Breast epithelium (tissue), 4 donors: ENCODE measurements around the gene OTUD3. TPM values are rescaled to one million over a fixed set of nuclear protein-coding genes. Genes with fewer than 3 reads are reported as not detected.
"Not testable (repeated sequence)": the region's sequence is repeated elsewhere in the genome, so short reads cannot be mapped to it uniquely, and the experiment has no call there.

Source experiments
- DNase-seq, 2 donors: peaks; one replicate each; pipeline ENCODE4 v3.0.0-alpha.2; 2019; ENCODE audit warnings: low spot score in 2 of 2
- H3K27ac ChIP-seq, 2 donors: fragments of 200-600 bp; sonication (generic) in 1 of 2; one replicate each; pipeline ENCODE4 v1.5.1; 2016 to 2019; ENCODE audit warnings: mild to moderate bottlenecking in 1 of 2
- H3K27me3 ChIP-seq, 2 donors: fragments of 200-600 bp; sonication (generic) in 1 of 2; one replicate each; pipeline versions ENCODE4 v1.5.1 to v1.6.0; 2017 to 2019; ENCODE audit warnings: control low read depth in 1 of 2, mild to moderate bottlenecking in 1 of 2
- H3K36me3 ChIP-seq: fragments of 200-600 bp; one replicate; pipeline ENCODE4 v1.5.1; 2019
- H3K4me1 ChIP-seq, 2 donors: fragments of 200-600 bp; sonication (generic); one replicate each; pipeline ENCODE4 v1.5.1; 2016 to 2019; ENCODE audit warnings: control low read depth in 1 of 2
- H3K4me3 ChIP-seq, 3 donors: fragments of 200-600 bp; sonication (generic); 1 replicate in 2 of 3; 2 replicates in 1 of 3; pipeline ENCODE4 v1.5.1; 2016 to 2019; ENCODE audit warnings: mild to moderate bottlenecking in 3 of 3, moderate library complexity in 2 of 3
- H3K9me3 ChIP-seq, 2 donors: fragments of 200-600 bp; sonication (generic) in 1 of 2; one replicate each; pipeline ENCODE4 v1.5.1; 2016 to 2019; ENCODE audit warnings: control low read depth in 1 of 2
- CTCF ChIP-seq, 3 donors: fragments of 450-650 bp; IDR thresholded peaks; one replicate each; pipeline ENCODE4 v1.5.1; 2016 to 2017; ENCODE audit warnings: antibody characterized with exemption in 3 of 3, mild to moderate bottlenecking in 3 of 3, moderate library complexity in 3 of 3
- POLR2A ChIP-seq: fragments of 450-650 bp; IDR thresholded peaks from one replicate; pipeline ENCODE4 v1.6.1; 2016; ENCODE audit warnings: antibody characterized with exemption, mild to moderate bottlenecking, moderate library complexity
- POLR2AphosphoS5 ChIP-seq, 3 donors: sonication (generic); formaldehyde crosslinking; IDR thresholded peaks; one replicate each; pipeline ENCODE4 v1.6.1; 2017; ENCODE audit warnings: antibody characterized with exemption in 3 of 3
- intact Hi-C: fragments of 100-400 bp; cut with DNase I; formaldehyde crosslinking; loops from one replicate; pipeline ENCODE4 v1.15.1; 2023; ENCODE audit warnings: low total_unique reads
- total RNA-seq, 3 donors: library from RNA; depleted of rRNA; stranded (reverse); fragments of >200 nt; gene quantifications; one replicate each; pipeline ENCODE4 v1.1.0, GENCODE V29; 2016

OTUD3 gene
- total RNA-seq, 3 donors from 2014 or later: 5.8 to 11.1 (median 8.5) TPM

GRCh38 chr1:19845555-19845954 lies 36.6 kb upstream of the OTUD3 start:
- H3K4me1 ChIP-seq: no peaks in the 10 kb centered on the region
- no peaks in the 10 kb centered on the region for H3K36me3 ChIP-seq
- no peak overlapping the region for H3K4me3 ChIP-seq
- H3K27ac ChIP-seq: no peak overlapping the region
- H3K27me3 ChIP-seq: no peaks in the 10 kb centered on the region
- no peaks in the 10 kb centered on the region for H3K9me3 ChIP-seq
- no peak for DNase-seq
- intact Hi-C loops: loop anchor here (10.0 kb wide), 1 partner anchor 959 kb away; no protein-coding TSS in a partner anchor
- TF ChIP-seq POLR2AphosphoS5 (IDR thresholded peaks at IDR 0.05): no peak
- no peak for TF ChIP-seq CTCF (IDR thresholded peaks at IDR 0.05)

GRCh38 chr1:19846338-19846737 lies 35.9 kb upstream of the OTUD3 start:
- no peak overlapping the region for H3K4me3 ChIP-seq
- TF ChIP-seq CTCF (IDR thresholded peaks at IDR 0.05): no peak
- H3K27ac ChIP-seq: no peak overlapping the region
- H3K9me3 ChIP-seq: no peaks in the 10 kb centered on the region
- no peaks in the 10 kb centered on the region for H3K27me3 ChIP-seq
- intact Hi-C loops: loop anchor here (10.0 kb wide), 1 partner anchor 958 kb away; no protein-coding TSS in a partner anchor
- no peaks in the 10 kb centered on the region for H3K4me1 ChIP-seq
- no peak for DNase-seq
- no peaks in the 10 kb centered on the region for H3K36me3 ChIP-seq

- peak overlapping the region in 2 of 3 donors; percentile 31 to 33 for H3K4me3 ChIP-seq
- H3K4me1 ChIP-seq, H3K27me3 ChIP-seq, H3K9me3 ChIP-seq, H3K36me3 ChIP-seq, H3K27ac ChIP-seq, DNase-seq: not testable (repeated sequence)
- intact Hi-C loops: loop anchor here (10.0 kb wide), 1 partner anchor 957 kb away; no protein-coding TSS in a partner anchor
Observed at GRCh38 chr1:19847334-19847733, 34.9 kb upstream of the OTUD3 start.

- not testable (repeated sequence) for DNase-seq, H3K9me3 ChIP-seq, H3K4me1 ChIP-seq, H3K36me3 ChIP-seq, H3K27ac ChIP-seq, H3K4me3 ChIP-seq, H3K27me3 ChIP-seq
- intact Hi-C loops: loop anchor here (10.0 kb wide), 1 partner anchor 955 kb away; no protein-coding TSS in a partner anchor
Observed at GRCh38 chr1:19849307-19849706, 32.9 kb upstream of the OTUD3 start.

GRCh38 chr1:19850214-19850613 lies 32.0 kb upstream of the OTUD3 start:
- no peaks in the 10 kb centered on the region for H3K27me3 ChIP-seq
- no peaks in the 10 kb centered on the region for H3K4me1 ChIP-seq
- H3K4me3 ChIP-seq: no peak overlapping the region
- no peak overlapping the region for H3K27ac ChIP-seq
- no peak for TF ChIP-seq POLR2A
- no peak for TF ChIP-seq POLR2AphosphoS5 (IDR thresholded peaks at IDR 0.05)
- TF ChIP-seq CTCF (IDR thresholded peaks at IDR 0.05): no peak
- DNase-seq: no peak
- no peaks in the 10 kb centered on the region for H3K9me3 ChIP-seq
- H3K36me3 ChIP-seq: no peaks in the 10 kb centered on the region
- intact Hi-C loops: no loop called here

GRCh38 chr1:19852036-19852435 lies 30.2 kb upstream of the OTUD3 start:
- no peaks in the 10 kb centered on the region for H3K36me3 ChIP-seq
- no peaks in the 10 kb centered on the region for H3K9me3 ChIP-seq
- no peak overlapping the region for H3K4me3 ChIP-seq
- intact Hi-C loops: no loop called here
- H3K27ac ChIP-seq: no peak overlapping the region
- TF ChIP-seq POLR2A: no peak
- no peak for TF ChIP-seq CTCF (IDR thresholded peaks at IDR 0.05)
- TF ChIP-seq POLR2AphosphoS5 (IDR thresholded peaks at IDR 0.05): no peak
- no peaks in the 10 kb centered on the region for H3K27me3 ChIP-seq
- DNase-seq: no peak
- no peaks in the 10 kb centered on the region for H3K4me1 ChIP-seq
